ENCODE measurements around the gene CACNB2.

The CACNB2 gene

DNA sequence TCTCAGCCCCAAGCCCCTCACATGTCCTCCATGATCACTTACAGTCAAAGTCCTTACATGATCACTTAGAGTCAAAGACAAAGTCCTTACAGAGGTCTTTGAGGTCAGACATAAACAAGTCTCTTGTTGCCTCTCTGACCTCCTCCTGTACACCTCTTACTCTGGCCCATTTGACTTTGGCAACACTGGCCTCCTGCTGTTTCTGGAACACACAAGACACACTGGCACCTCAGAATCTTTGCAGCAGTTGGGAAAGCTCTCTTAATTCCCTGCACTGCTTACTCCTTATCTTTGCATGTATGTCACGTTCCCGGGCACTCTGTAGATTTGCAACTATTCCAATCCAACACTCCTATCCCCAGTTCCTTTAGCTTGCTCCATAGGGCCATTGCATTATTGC is 408.9 kb downstream of the CACNB2 start:
- TF ChIP-seq CTCF (IDR thresholded peaks at IDR 0.05; ENCODE audit: low read depth, low read length, missing control alignments), result no peak

GRCh38 chr10:18551473-18551872 is 411.2 kb downstream of the CACNB2 start:
- no peak overlapping the region for H3K4me3 ChIP-seq (ENCODE audit: low read depth, low read length)
- TF ChIP-seq CTCF (IDR thresholded peaks at IDR 0.05; ENCODE audit: low read depth, low read length, missing control alignments), result no peak
- in situ Hi-C loops (cut with HindIII; ENCODE audit: low sequenced_read_pairs), result no loop called here
- no peak for DNase-seq (ENCODE audit: low read depth)

More for the DNA sequence above, 408.9 kb downstream of the CACNB2 start:
- in situ Hi-C loops (cut with HindIII; ENCODE audit: low sequenced_read_pairs), result no loop called here
- no peak for DNase-seq (ENCODE audit: low read depth)
- H3K4me3 ChIP-seq (ENCODE audit: low read depth, low read length), result no peak overlapping the region

DNA sequence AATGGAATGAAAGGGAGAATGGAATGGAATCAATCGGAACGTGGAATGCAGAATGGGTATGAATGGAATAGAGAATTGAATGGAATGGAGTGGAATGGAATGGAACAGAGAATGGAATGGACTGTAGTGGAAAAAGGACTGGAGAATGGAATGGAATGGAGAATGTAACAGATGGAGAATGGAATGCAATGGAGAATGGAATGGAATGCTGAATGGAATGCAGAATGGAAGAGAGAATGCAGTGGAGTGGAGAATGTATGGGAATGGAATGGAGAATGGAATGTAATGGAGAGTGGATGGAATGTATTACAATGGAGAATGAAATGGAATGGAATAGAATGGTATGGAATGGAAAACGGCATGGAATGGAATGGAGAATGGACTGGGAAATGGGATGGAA is 414.3 kb downstream of the CACNB2 start:
- no peak for TF ChIP-seq CTCF (IDR thresholded peaks at IDR 0.05; ENCODE audit: low read depth, low read length, missing control alignments)
- in situ Hi-C loops (cut with HindIII; ENCODE audit: low sequenced_read_pairs), result no loop called here
- H3K4me3 ChIP-seq (ENCODE audit: low read depth, low read length), result no peak overlapping the region
- no peak for DNase-seq (ENCODE audit: low read depth)

GRCh38 chr10:18556522-18557147 is 416.4 kb downstream of the CACNB2 start:
- TF ChIP-seq CTCF (IDR thresholded peaks at IDR 0.05; ENCODE audit: low read depth, low read length, missing control alignments), result no peak
- no peak for DNase-seq (ENCODE audit: low read depth)
- in situ Hi-C loops (cut with HindIII; ENCODE audit: low sequenced_read_pairs), result no loop called here
- H3K4me3 ChIP-seq (ENCODE audit: low read depth, low read length), result no peak overlapping the region

GRCh38 chr10:18557960-18558359 is 417.7 kb downstream of the CACNB2 start:
- in situ Hi-C loops (cut with HindIII; ENCODE audit: low sequenced_read_pairs), result no loop called here
- no peak overlapping the region for H3K4me3 ChIP-seq (ENCODE audit: low read depth, low read length)
- no peak for DNase-seq (ENCODE audit: low read depth)
- no peak for TF ChIP-seq CTCF (IDR thresholded peaks at IDR 0.05; ENCODE audit: low read depth, low read length, missing control alignments)

GRCh38 chr10:18561861-18562551 is 421.8 kb downstream of the CACNB2 start:
- H3K4me3 ChIP-seq (ENCODE audit: low read depth, low read length), result no peak overlapping the region
- in situ Hi-C loops (cut with HindIII; ENCODE audit: low sequenced_read_pairs), result no loop called here
- no peak for TF ChIP-seq CTCF (IDR thresholded peaks at IDR 0.05; ENCODE audit: low read depth, low read length, missing control alignments)
- DNase-seq (ENCODE audit: low read depth), result no peak

Data from astrocyte of the cerebellum (primary cell).